H1 (cell line): ENCODE measurements around the gene OR2A12. TPM values are rescaled to one million over a fixed set of nuclear protein-coding genes. Genes with fewer than 3 reads are reported as not detected.

Experiments used
- CTCF ChIA-PET: fragments of 300-600 bp; sonication (Branson Sonifier 250); formaldehyde crosslinking; loops from one replicate; lab custom pipeline; 2021; ENCODE audit not compliant: partially characterized antibody; lab: Charles Lee
- POLR2A ChIA-PET: fragments of 300-600 bp; sonication (Branson Sonifier 250); formaldehyde crosslinking; loops from one replicate; lab custom pipeline; 2021; ENCODE audit warnings: inconsistent platforms; ENCODE audit not compliant: partially characterized antibody; lab: Charles Lee
- DNase-seq, 2 experiments: peaks; one replicate each; pipeline versions ENCODE4 v3.0.0 to v3.0.0-alpha.2; 2010 to 2022; ENCODE audit warnings: low spot score in 2 of 2, low read depth in 1 of 2, mixed read lengths in 1 of 2
- FAIRE-seq: peaks from 2 replicates; lab custom pipeline; 2011; peaks lifted over from hg19 to GRCh38; lab: Jason Lieb, UNC
- H2AFZ ChIP-seq: 2 replicates; pipeline ENCODE4 v1.8.1; 2012; ENCODE audit warnings: low read length, inconsistent platforms
- H2AK5ac ChIP-seq: 2 replicates; pipeline ENCODE4 v1.6.1; 2013; ENCODE audit warnings: low read depth, low read length
- H2BK120ac ChIP-seq: replicated peaks from 2 replicates; pipeline ENCODE3; 2013; ENCODE audit warnings: low read depth, low read length, inconsistent platforms
- H2BK12ac ChIP-seq: 2 replicates; pipeline ENCODE4 v1.6.1; 2013; ENCODE audit warnings: low read depth, low read length
- H2BK15ac ChIP-seq: 2 replicates; pipeline ENCODE4 v1.6.1; 2013; ENCODE audit warnings: low read length
- H2BK20ac ChIP-seq: 2 replicates; pipeline ENCODE4 v1.6.1; 2013; ENCODE audit warnings: low read length
- H2BK5ac ChIP-seq: 2 replicates; pipeline ENCODE4 v1.6.1; 2013; ENCODE audit warnings: low read depth, low read length
- H3K14ac ChIP-seq: 2 replicates; pipeline ENCODE4 v1.6.1; 2013; ENCODE audit warnings: inconsistent platforms; ENCODE audit not compliant: insufficient read length
- H3K18ac ChIP-seq: 2 replicates; pipeline ENCODE4 v1.6.1; 2013; ENCODE audit warnings: low read length; ENCODE audit errors: extremely low read depth
- H3K23ac ChIP-seq: 2 replicates; pipeline ENCODE4 v1.6.1; 2013; ENCODE audit warnings: inconsistent platforms; ENCODE audit not compliant: insufficient read length
- H3K23me2 ChIP-seq: 2 replicates; pipeline ENCODE4 v1.6.1; 2013; ENCODE audit warnings: low read depth, low read length
- H3K27ac ChIP-seq: 2 replicates; pipeline ENCODE4 v1.6.1; 2011; ENCODE audit warnings: low read depth, low read length, inconsistent platforms
- H3K27me3 ChIP-seq, 4 experiments: replicated peaks in 1 of 4; 1 replicate in 1 of 4; 2 replicates in 3 of 4; pipeline versions ENCODE4 v1.6.1 to v1.8.1; 2011 to 2013; ENCODE audit warnings: low read length in 3 of 4, mild to moderate bottlenecking in 3 of 4, inconsistent platforms in 2 of 4, mixed read lengths in 2 of 4, moderate library complexity in 1 of 4; ENCODE audit not compliant: control insufficient read depth in 3 of 4, insufficient read depth in 3 of 4; ENCODE audit errors: extremely low read depth in 1 of 4
- H3K36me3 ChIP-seq, 4 experiments: 2 replicates each; pipeline versions ENCODE4 v1.6.1 to v1.8.1; 2011 to 2013; ENCODE audit warnings: mild to moderate bottlenecking in 4 of 4, low read length in 3 of 4, moderate library complexity in 2 of 4, control low read depth in 1 of 4, inconsistent platforms in 1 of 4; ENCODE audit not compliant: insufficient read depth in 4 of 4, control insufficient read depth in 2 of 4
- H3K4ac ChIP-seq: replicated peaks from 2 replicates; pipeline ENCODE3; 2013; ENCODE audit warnings: low read length, low read depth, mixed read lengths, inconsistent platforms; ENCODE audit not compliant: insufficient read length
- H3K4me1 ChIP-seq, 4 experiments: replicated peaks in 1 of 4; 1 replicate in 1 of 4; 2 replicates in 3 of 4; pipeline versions ENCODE4 v1.6.1 to v1.8.1; 2011 to 2013; ENCODE audit warnings: low read length in 3 of 4, inconsistent platforms in 2 of 4, mixed read lengths in 1 of 4; ENCODE audit not compliant: insufficient read depth in 4 of 4, control insufficient read depth in 3 of 4
- H3K4me2 ChIP-seq, 2 experiments: 2 replicates each; pipeline versions ENCODE4 v1.6.1 to v1.8.1; 2011 to 2013; ENCODE audit warnings: low read depth in 2 of 2, low read length in 2 of 2, control low read depth in 1 of 2, inconsistent platforms in 1 of 2, mild to moderate bottlenecking in 1 of 2; ENCODE audit not compliant: insufficient read depth in 1 of 2
- H3K4me3 ChIP-seq, 4 experiments: fragments of 200-600, 300-600 bp in 1 of 4; sonication (generic), shearing (Covaris generic), sonication (Bioruptor Twin) in 1 of 4; 2 replicates each; pipeline versions ENCODE4 v1.5.1 to v1.8.1; 2011 to 2016; ENCODE audit warnings: low read length in 4 of 4, low read depth in 3 of 4, control low read depth in 2 of 4, inconsistent platforms in 2 of 4, mild to moderate bottlenecking in 2 of 4, mixed read lengths in 1 of 4, moderate library complexity in 1 of 4; ENCODE audit not compliant: insufficient read depth in 2 of 4; ENCODE audit errors: extremely low read depth in 1 of 4
- H3K56ac ChIP-seq: replicated peaks from 2 replicates; pipeline ENCODE3; 2013; ENCODE audit warnings: low read depth, mild to moderate bottlenecking, mixed read lengths, low read length, inconsistent platforms; ENCODE audit not compliant: insufficient read length
- H3K79me1 ChIP-seq: 2 replicates; pipeline ENCODE4 v1.6.1; 2013; ENCODE audit warnings: low read depth, low read length, control low read depth
- H3K79me2 ChIP-seq, 2 experiments: 2 replicates each; pipeline versions ENCODE4 v1.6.1 to v1.8.1; 2012 to 2013; ENCODE audit warnings: low read length in 2 of 2, mild to moderate bottlenecking in 2 of 2, inconsistent platforms in 1 of 2; ENCODE audit not compliant: insufficient read depth in 2 of 2, control insufficient read depth in 1 of 2
- H3K9ac ChIP-seq, 4 experiments: replicated peaks in 1 of 4; 1 replicate in 1 of 4; 2 replicates in 3 of 4; pipeline versions ENCODE4 v1.6.1 to v1.8.1; 2011 to 2013; ENCODE audit warnings: low read depth in 3 of 4, low read length in 3 of 4, control low read depth in 2 of 4, mild to moderate bottlenecking in 2 of 4, moderate library complexity in 2 of 4, inconsistent platforms in 1 of 4; ENCODE audit errors: extremely low read depth in 1 of 4
- H3K9me3 ChIP-seq, 2 experiments: 2 replicates each; pipeline versions ENCODE4 v1.6.1 to v1.8.1; 2012 to 2013; ENCODE audit warnings: mild to moderate bottlenecking in 2 of 2, moderate library complexity in 2 of 2, control low read depth in 1 of 2, inconsistent platforms in 1 of 2, low read depth in 1 of 2, low read length in 1 of 2, mixed read lengths in 1 of 2; ENCODE audit not compliant: insufficient read depth in 2 of 2
- H4K20me1 ChIP-seq, 2 experiments: replicated peaks in 1 of 2; 2 replicates each; pipeline versions ENCODE3 to v1.8.1; 2011 to 2013; ENCODE audit warnings: inconsistent platforms in 2 of 2, low read length in 2 of 2, mild to moderate bottlenecking in 1 of 2; ENCODE audit not compliant: insufficient read depth in 2 of 2, control insufficient read depth in 1 of 2
- H4K5ac ChIP-seq: 2 replicates; pipeline ENCODE4 v1.6.1; 2013; ENCODE audit warnings: low read length, low read depth, mixed read lengths, inconsistent platforms; ENCODE audit not compliant: insufficient read length
- H4K8ac ChIP-seq: 2 replicates; pipeline ENCODE4 v1.8.0; 2013; ENCODE audit warnings: mild to moderate bottlenecking, moderate library complexity, low read length, inconsistent platforms; ENCODE audit not compliant: insufficient read depth; ENCODE audit errors: extremely low read depth
- H4K91ac ChIP-seq: replicated peaks from 2 replicates; pipeline ENCODE3; 2013; ENCODE audit warnings: low read length, mixed read lengths, inconsistent platforms; ENCODE audit not compliant: insufficient read length
- CHD2 ChIP-seq: IDR thresholded peaks from 2 replicates; pipeline ENCODE4 v1.6.1; 2012; ENCODE audit warnings: low read length, improper control_type of control experiment
- CREB1 ChIP-seq: IDR thresholded peaks from 2 replicates; pipeline ENCODE4 v1.6.1; 2012; ENCODE audit warnings: inconsistent platforms
- CTBP2 ChIP-seq: IDR thresholded peaks from 2 replicates; pipeline ENCODE4 v1.7.0; 2011; ENCODE audit warnings: borderline replicate concordance, mild to moderate bottlenecking, moderate library complexity, mixed read lengths, low read length; ENCODE audit not compliant: insufficient read depth, insufficient read length
- E2F6 ChIP-seq: IDR thresholded peaks from 2 replicates; pipeline ENCODE4 v1.6.1; 2012; ENCODE audit warnings: inconsistent platforms
- FOSL1 ChIP-seq: IDR thresholded peaks from 2 replicates; pipeline ENCODE4 v1.6.1; 2011; ENCODE audit warnings: mild to moderate bottlenecking, low read depth, low read length, moderate library complexity; ENCODE audit not compliant: insufficient read depth
- HDAC2 ChIP-seq, 2 experiments: fragments of 300-600 bp in 1 of 2; sonication (generic) in 1 of 2; IDR thresholded peaks; 2 replicates each; pipeline ENCODE4 v1.6.1; 2011 to 2012; ENCODE audit warnings: low read depth in 2 of 2, low read length in 2 of 2, mild to moderate bottlenecking in 2 of 2, moderate library complexity in 2 of 2, borderline replicate concordance in 1 of 2, inconsistent platforms in 1 of 2
- MAX ChIP-seq: IDR thresholded peaks from 2 replicates; pipeline ENCODE4 v1.6.1; 2012; ENCODE audit warnings: inconsistent platforms
- NRF1 ChIP-seq: IDR thresholded peaks from 2 replicates; pipeline ENCODE4 v1.6.1; 2011; ENCODE audit warnings: mild to moderate bottlenecking, low read depth, low read length, improper control_type of control experiment
- RBBP5 ChIP-seq: IDR thresholded peaks from 2 replicates; pipeline ENCODE4 v1.7.1; 2012; ENCODE audit warnings: low read depth, mild to moderate bottlenecking, inconsistent platforms, low read length, moderate library complexity, borderline replicate concordance
- TAF1 ChIP-seq: IDR thresholded peaks from 2 replicates; pipeline ENCODE4 v1.6.1; 2011; ENCODE audit warnings: mild to moderate bottlenecking, low read depth, low read length
- TCF12 ChIP-seq: IDR thresholded peaks from 2 replicates; pipeline ENCODE4 v1.6.1; 2011; ENCODE audit warnings: low read depth, mild to moderate bottlenecking, low read length
- TEAD4 ChIP-seq: IDR thresholded peaks from 2 replicates; pipeline ENCODE4 v1.6.1; 2012; ENCODE audit warnings: low read depth, low read length, inconsistent platforms, mixed read lengths
- USF2 ChIP-seq: IDR thresholded peaks from 2 replicates; pipeline ENCODE4 v1.6.1; 2011; ENCODE audit warnings: low read length, improper control_type of control experiment
- WGBS, 2 experiments: shearing (Covaris generic) in 1 of 2; methylation state at CpG; one replicate each; pipeline versions ENCODE4 v1.1.6 to v1.1.7; 2013 to 2015; ENCODE audit warnings: low lambda C conversion rate in 2 of 2, mixed read lengths in 2 of 2, inconsistent platforms in 1 of 2, low coverage in 1 of 2, missing lambda C conversion rate in 1 of 2; ENCODE audit not compliant: insufficient replicate concordance in 2 of 2, insufficient coverage in 1 of 2, insufficient read length in 1 of 2; ENCODE audit errors: extremely low coverage in 1 of 2, missing lambda C conversion rate in 1 of 2; 5-methylcytosine and 5-hydroxymethylcytosine counted together
- polyA plus RNA-seq, 7 experiments: library from polyadenylated mRNA; depleted of rRNA in 3 of 7; stranded (reverse) in 5 of 7; unstranded in 2 of 7; fragments of >200 nt in 5 of 7; fragments of 200-250 nt in 2 of 7; gene quantifications; 1 replicate in 5 of 7; 2 replicates in 1 of 7; 4 replicates in 1 of 7; pipeline versions ENCODE4 v1.2.1 to v1.2.3, GENCODE V29; 2011 to 2013; ENCODE audit warnings: missing spikeins in 2 of 7, mixed read lengths in 2 of 7
- total RNA-seq: library from RNA; stranded (reverse); fragmentation: NEBNext Ultra II Directional; extraction: Animal tissue kit (Norgen Biotek cat#: 25700); gene quantifications from 2 replicates; pipeline ENCODE4 v1.2.1, GENCODE V29; 2021

OR2A12 gene
- total and polyA plus RNA-seq, 2 of the 8 experiments (the other 6 are each of a cell fraction or from before 2014, with no cell fraction given), result not detected

- H2BK12ac ChIP-seq, result no peak overlapping the region
- no peak overlapping the region for H3K9ac ChIP-seq
- H2BK120ac ChIP-seq, result no peak overlapping the region
- no peaks in the 10 kb centered on the region for H3K79me2 ChIP-seq
- POLR2A ChIA-PET, result no interaction called here
- H3K4me2 ChIP-seq, result no peak overlapping the region
- no peaks in the 10 kb centered on the region for H4K20me1 ChIP-seq
- 83% methylated on average over 4 of the region's 4 CpGs; no CpG with 5 or more reads in 1 of the 2 experiments for WGBS, 2 experiments
- H3K18ac ChIP-seq, result no peak overlapping the region
- no peak overlapping the region for H2BK20ac ChIP-seq
- no peak overlapping the region for H3K23ac ChIP-seq
- no peaks in the 10 kb centered on the region for H3K9me3 ChIP-seq
- H3K27me3 ChIP-seq, result no peaks in the 10 kb centered on the region
- DNase-seq (no peak), FAIRE-seq (no peak)
- no peak overlapping the region for H3K4ac ChIP-seq
- no peak overlapping the region for H2AK5ac ChIP-seq
- H3K36me3 ChIP-seq, result no peaks in the 10 kb centered on the region
- no peaks in the 10 kb centered on the region for H3K4me1 ChIP-seq
- H2BK5ac ChIP-seq, result no peak overlapping the region
- no peaks in the 10 kb centered on the region for H3K23me2 ChIP-seq
- no peak overlapping the region for H2BK15ac ChIP-seq
- H2AFZ ChIP-seq, result no peak overlapping the region; the same call in 1 of the 2 replicates
- no peak overlapping the region for H4K5ac ChIP-seq
- no peak overlapping the region for H3K56ac ChIP-seq
- no peaks in the 10 kb centered on the region for H3K79me1 ChIP-seq
- no peak overlapping the region for H3K14ac ChIP-seq
- no peak overlapping the region for H4K91ac ChIP-seq
- H3K4me3 ChIP-seq, result no peak overlapping the region
- CTCF ChIA-PET, result interaction anchor here (1.5 to 2.4 kb wide), 2 partner anchors 11 to 25 kb away, joined by 4 to 8 read pairs; no protein-coding TSS in a partner anchor
- no peak overlapping the region for H4K8ac ChIP-seq
- no peak overlapping the region for H3K27ac ChIP-seq
- no peak for TF ChIP-seq CTBP2
- no peak for TF ChIP-seq HDAC2 (IDR thresholded peaks at IDR 0.05; ENCODE audit: borderline replicate concordance in 1 of 2, low read depth in 2 of 2, low read length in 2 of 2)
- no peak for TF ChIP-seq TEAD4
- no peak for TF ChIP-seq CHD2
- TF ChIP-seq TCF12, result no peak
- no peak for TF ChIP-seq NRF1
- TF ChIP-seq TAF1, result no peak
- TF ChIP-seq FOSL1, result no peak
- no peak for TF ChIP-seq RBBP5
- TF ChIP-seq E2F6, result no peak
- TF ChIP-seq CREB1, result no peak
- no peak for TF ChIP-seq USF2
- TF ChIP-seq MAX, result no peak
Observed at GRCh38 chr7:144038887-144039286, 47.2 kb upstream of the OR2A12 start.
